ENCODE measurements around the gene CCDC73. TPM values are rescaled to one million over a fixed set of nuclear protein-coding genes. Genes with fewer than 3 reads are reported as not detected.

Gene CCDC73
- total and polyA plus RNA-seq, 2 donors (not counting 1 experiment from before 2014, with no cell fraction given), result 0.05 TPM; not detected in 1

DNA sequence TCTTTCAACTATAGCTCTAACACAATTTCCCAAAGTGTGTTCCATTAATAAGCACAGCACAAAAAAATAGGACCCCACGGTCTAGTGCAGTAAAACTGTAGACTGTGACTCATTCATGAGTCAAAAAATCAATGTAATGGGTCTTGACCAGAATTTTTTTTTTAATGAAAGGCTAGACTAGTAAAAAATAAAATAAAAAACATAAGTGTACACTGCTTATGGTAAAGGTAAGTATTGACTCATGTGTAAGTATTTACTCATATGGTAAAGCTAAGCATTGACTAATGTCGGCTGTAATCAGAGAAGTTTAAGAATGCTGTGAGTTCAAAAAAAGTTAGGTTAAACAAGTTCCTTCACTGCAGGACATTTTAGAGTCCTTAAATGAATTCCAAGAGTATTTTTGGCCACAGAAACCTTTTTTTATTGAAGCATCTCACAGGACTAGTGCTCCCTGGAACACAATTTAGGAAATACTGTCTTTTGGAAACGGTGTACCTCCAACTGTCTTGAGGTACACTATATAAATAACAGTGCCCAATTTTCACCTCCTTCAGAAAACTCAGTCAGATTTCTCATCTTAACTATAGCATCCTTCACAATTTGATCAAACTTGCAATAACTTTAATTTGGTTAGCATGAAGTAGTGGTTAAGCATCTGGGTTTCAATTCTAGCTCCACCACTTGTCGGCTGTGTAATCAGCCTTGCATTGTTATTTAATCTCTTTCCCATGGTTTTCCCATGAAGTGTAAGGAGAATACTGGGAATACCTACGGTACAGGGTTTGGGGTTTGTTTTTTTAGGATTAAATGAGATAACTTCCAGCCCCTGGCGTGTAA lies 2.1 kb downstream of the CCDC73 start:
- Histone ChIP-seq H3K4me2 (replicated peaks; ENCODE audit: low read depth, low read length, poor library complexity, severe bottlenecking) (peak overlapping the region; percentile 53), H3K36me3 (replicated peaks in 1 of 2; ENCODE audit: control extremely low read depth in 1 of 2, control insufficient read depth in 1 of 2, extremely low read depth in 1 of 2, insufficient read depth in 2 of 2, low read length in 1 of 2) (no peaks in the 10 kb centered on the region), H4K20me1 (ENCODE audit: control insufficient read depth, insufficient read depth, low read length, poor library complexity, severe bottlenecking) (no peaks in the 10 kb centered on the region), H3K27me3 (replicated peaks in 1 of 4; ENCODE audit: control extremely low read depth in 1 of 4, control insufficient read depth in 3 of 4, insufficient read depth in 4 of 4, low read length in 3 of 4) (peaks cover 0 to 3% (median 0%) of the 10 kb centered on the region in 4 experiments), H3K79me2 (ENCODE audit: control insufficient read depth, insufficient read depth, low read length) (no peaks in the 10 kb centered on the region), H3K4me1 (ENCODE audit: control insufficient read depth in 2 of 2, insufficient read depth in 2 of 2, low read length in 2 of 2) (peaks cover 0 to 6% of the 10 kb centered on the region in 2 donors), H3K27ac (ENCODE audit: low read length in 2 of 2) (no peak overlapping the region), H3K9me3 (ENCODE audit: control extremely low read depth in 1 of 3, control insufficient read depth in 2 of 3, insufficient read depth in 1 of 3, low read length in 2 of 3) (no peaks in the 10 kb centered on the region), H2AFZ (ENCODE audit: insufficient read depth, low read depth, low read length, poor library complexity, severe bottlenecking) (peak overlapping the region; percentile 73), H3K4me3 (ENCODE audit: control extremely low read depth in 1 of 5, extremely low read depth in 1 of 5, insufficient read depth in 1 of 5, low read depth in 2 of 5, low read length in 4 of 5) (no peak overlapping the region), H3K9ac (ENCODE audit: low read length) (peak overlapping the region; percentile 32)
- Mint-ChIP-seq H3K27me3 (peaks cover 4% of the 10 kb centered on the region), H3K4me1 (peaks cover 7% of the 10 kb centered on the region), H3K27ac (no peak overlapping the region), H3K4me3 (peak overlapping the region; percentile 67), H3K9me3 (ENCODE audit: insufficient read depth) (no peaks in the 10 kb centered on the region)
- 79% methylated on average over 2 of the region's 6 CpGs for WGBS (ENCODE audit: insufficient coverage)
- no peak for DNase-seq
- ATAC-seq (ENCODE audit: low read depth), result no peak
- TF ChIP-seq EZH2 (IDR thresholded peaks at IDR 0.05; ENCODE audit: borderline replicate concordance, insufficient read depth, low read depth, low read length, poor library complexity, severe bottlenecking), result no peak
- TF ChIP-seq, protein P1, sequence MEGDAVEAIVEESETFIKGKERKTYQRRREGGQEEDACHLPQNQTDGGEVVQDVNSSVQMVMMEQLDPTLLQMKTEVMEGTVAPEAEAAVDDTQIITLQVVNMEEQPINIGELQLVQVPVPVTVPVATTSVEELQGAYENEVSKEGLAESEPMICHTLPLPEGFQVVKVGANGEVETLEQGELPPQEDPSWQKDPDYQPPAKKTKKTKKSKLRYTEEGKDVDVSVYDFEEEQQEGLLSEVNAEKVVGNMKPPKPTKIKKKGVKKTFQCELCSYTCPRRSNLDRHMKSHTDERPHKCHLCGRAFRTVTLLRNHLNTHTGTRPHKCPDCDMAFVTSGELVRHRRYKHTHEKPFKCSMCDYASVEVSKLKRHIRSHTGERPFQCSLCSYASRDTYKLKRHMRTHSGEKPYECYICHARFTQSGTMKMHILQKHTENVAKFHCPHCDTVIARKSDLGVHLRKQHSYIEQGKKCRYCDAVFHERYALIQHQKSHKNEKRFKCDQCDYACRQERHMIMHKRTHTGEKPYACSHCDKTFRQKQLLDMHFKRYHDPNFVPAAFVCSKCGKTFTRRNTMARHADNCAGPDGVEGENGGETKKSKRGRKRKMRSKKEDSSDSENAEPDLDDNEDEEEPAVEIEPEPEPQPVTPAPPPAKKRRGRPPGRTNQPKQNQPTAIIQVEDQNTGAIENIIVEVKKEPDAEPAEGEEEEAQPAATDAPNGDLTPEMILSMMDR (IDR thresholded peaks at IDR 0.05), result no peak
- CTCF ChIA-PET, result interaction anchor here (0.6 to 3.3 kb wide), 15 partner anchors 8 to 591 kb away, joined by 3 to 29 read pairs (median 4); no protein-coding TSS in a partner anchor
- intact Hi-C loops (cut with micrococcal nuclease), result loop anchor here (5.0 kb wide), 1 partner anchor 80 kb away; no protein-coding TSS in a partner anchor
- POLR2A ChIA-PET, result no interaction called here

DNA sequence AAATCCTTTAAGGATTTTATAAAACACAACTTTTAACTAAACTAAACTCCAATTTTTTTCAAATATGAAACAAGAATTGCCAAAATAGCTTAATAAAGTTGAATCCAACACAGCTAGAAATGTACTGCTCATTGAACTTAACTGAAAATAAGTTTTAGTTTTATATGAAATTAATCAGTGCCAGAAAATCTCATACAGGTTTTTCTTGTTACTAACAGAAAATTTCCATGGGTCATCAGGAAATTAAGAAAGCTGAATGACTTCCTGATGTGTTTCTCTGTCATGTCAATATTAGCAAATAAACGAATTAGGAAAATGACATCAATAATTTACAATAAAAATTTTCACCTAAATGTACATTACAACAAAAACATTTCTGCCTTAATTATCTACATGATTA lies 3.5 kb downstream of the CCDC73 start:
- no peak overlapping the region for H3K4me2 ChIP-seq (replicated peaks; ENCODE audit: low read depth, low read length, poor library complexity, severe bottlenecking)
- H3K4me3 ChIP-seq (ENCODE audit: control extremely low read depth in 1 of 5, extremely low read depth in 1 of 5, insufficient read depth in 1 of 5, low read depth in 2 of 5, low read length in 4 of 5), result no peak overlapping the region
- ATAC-seq (ENCODE audit: low read depth), result no peak
- H3K27me3 ChIP-seq (replicated peaks in 1 of 4; ENCODE audit: control extremely low read depth in 1 of 4, control insufficient read depth in 3 of 4, insufficient read depth in 4 of 4, low read length in 3 of 4), result peaks cover 0 to 3% (median 0%) of the 10 kb centered on the region in 4 experiments
- POLR2A ChIA-PET, result no interaction called here
- Mint-ChIP-seq H3K4me3 (no peak overlapping the region), H3K9me3 (ENCODE audit: insufficient read depth) (no peaks in the 10 kb centered on the region), H3K27ac (no peak overlapping the region), H3K4me1 (peaks cover 8% of the 10 kb centered on the region), H3K27me3 (peaks cover 4% of the 10 kb centered on the region)
- intact Hi-C loops (cut with micrococcal nuclease), result loop anchor here (5.0 kb wide), 1 partner anchor 79 kb away; no protein-coding TSS in a partner anchor
- no peaks in the 10 kb centered on the region for H3K36me3 ChIP-seq (replicated peaks in 1 of 2; ENCODE audit: control extremely low read depth in 1 of 2, control insufficient read depth in 1 of 2, extremely low read depth in 1 of 2, insufficient read depth in 2 of 2, low read length in 1 of 2)
- no peaks in the 10 kb centered on the region for H3K79me2 ChIP-seq (ENCODE audit: control insufficient read depth, insufficient read depth, low read length)
- H3K9me3 ChIP-seq (ENCODE audit: control extremely low read depth in 1 of 3, control insufficient read depth in 2 of 3, insufficient read depth in 1 of 3, low read length in 2 of 3), result no peaks in the 10 kb centered on the region
- H4K20me1 ChIP-seq (ENCODE audit: control insufficient read depth, insufficient read depth, low read length, poor library complexity, severe bottlenecking), result no peaks in the 10 kb centered on the region
- CTCF ChIA-PET, result interaction anchor here (1.0 to 3.3 kb wide), 6 partner anchors 11 to 468 kb away, joined by 3 to 29 read pairs (median 6); no protein-coding TSS in a partner anchor
- no peak overlapping the region for H3K9ac ChIP-seq (ENCODE audit: low read length)
- TF ChIP-seq, protein P1 (IDR thresholded peaks at IDR 0.05), result no peak
- no peak for TF ChIP-seq EZH2 (IDR thresholded peaks at IDR 0.05; ENCODE audit: borderline replicate concordance, insufficient read depth, low read depth, low read length, poor library complexity, severe bottlenecking)
- H3K4me1 ChIP-seq (ENCODE audit: control insufficient read depth in 2 of 2, insufficient read depth in 2 of 2, low read length in 2 of 2), result peaks cover 0 to 6% of the 10 kb centered on the region in 2 donors
- no peak overlapping the region for H3K27ac ChIP-seq (ENCODE audit: low read length in 2 of 2)
- no peak for DNase-seq
- WGBS (ENCODE audit: insufficient coverage), result no CpG with 5 or more reads among the region's 1 CpG
- H2AFZ ChIP-seq (ENCODE audit: insufficient read depth, low read depth, low read length, poor library complexity, severe bottlenecking), result no peak overlapping the region

Data from B cell (primary cell).